H1 (cell line): ENCODE data around the gene EGFR. TPM values are rescaled to one million over a fixed set of nuclear protein-coding genes. Genes with fewer than 3 reads are reported as not detected.

ENCODE experiments used
- CTCF ChIA-PET: fragments of 300-600 bp; sonication (Branson Sonifier 250); formaldehyde crosslinking; loops from one replicate; lab custom pipeline; 2021; ENCODE audit not compliant: partially characterized antibody; lab: Charles Lee
- POLR2A ChIA-PET: fragments of 300-600 bp; sonication (Branson Sonifier 250); formaldehyde crosslinking; loops from one replicate; lab custom pipeline; 2021; ENCODE audit warnings: inconsistent platforms; ENCODE audit not compliant: partially characterized antibody; lab: Charles Lee
- DNase-seq, 2 experiments: peaks; one replicate each; pipeline versions ENCODE4 v3.0.0 to v3.0.0-alpha.2; 2010 to 2022; ENCODE audit warnings: low spot score in 2 of 2, low read depth in 1 of 2, mixed read lengths in 1 of 2
- FAIRE-seq: peaks from 2 replicates; lab custom pipeline; 2011; peaks lifted over from hg19 to GRCh38; lab: Jason Lieb, UNC
- H2AFZ ChIP-seq: 2 replicates; pipeline ENCODE4 v1.8.1; 2012; ENCODE audit warnings: low read length, inconsistent platforms
- H2AK5ac ChIP-seq: 2 replicates; pipeline ENCODE4 v1.6.1; 2013; ENCODE audit warnings: low read depth, low read length
- H2BK120ac ChIP-seq: replicated peaks from 2 replicates; pipeline ENCODE3; 2013; ENCODE audit warnings: low read depth, low read length, inconsistent platforms
- H2BK12ac ChIP-seq: 2 replicates; pipeline ENCODE4 v1.6.1; 2013; ENCODE audit warnings: low read depth, low read length
- H2BK15ac ChIP-seq: 2 replicates; pipeline ENCODE4 v1.6.1; 2013; ENCODE audit warnings: low read length
- H2BK20ac ChIP-seq: 2 replicates; pipeline ENCODE4 v1.6.1; 2013; ENCODE audit warnings: low read length
- H2BK5ac ChIP-seq: 2 replicates; pipeline ENCODE4 v1.6.1; 2013; ENCODE audit warnings: low read depth, low read length
- H3K14ac ChIP-seq: 2 replicates; pipeline ENCODE4 v1.6.1; 2013; ENCODE audit warnings: inconsistent platforms; ENCODE audit not compliant: insufficient read length
- H3K18ac ChIP-seq: 2 replicates; pipeline ENCODE4 v1.6.1; 2013; ENCODE audit warnings: low read length; ENCODE audit errors: extremely low read depth
- H3K23ac ChIP-seq: 2 replicates; pipeline ENCODE4 v1.6.1; 2013; ENCODE audit warnings: inconsistent platforms; ENCODE audit not compliant: insufficient read length
- H3K23me2 ChIP-seq: 2 replicates; pipeline ENCODE4 v1.6.1; 2013; ENCODE audit warnings: low read depth, low read length
- H3K27ac ChIP-seq: 2 replicates; pipeline ENCODE4 v1.6.1; 2011; ENCODE audit warnings: low read depth, low read length, inconsistent platforms
- H3K27me3 ChIP-seq, 4 experiments: replicated peaks in 1 of 4; 1 replicate in 1 of 4; 2 replicates in 3 of 4; pipeline versions ENCODE4 v1.6.1 to v1.8.1; 2011 to 2013; ENCODE audit warnings: low read length in 3 of 4, mild to moderate bottlenecking in 3 of 4, inconsistent platforms in 2 of 4, mixed read lengths in 2 of 4, moderate library complexity in 1 of 4; ENCODE audit not compliant: control insufficient read depth in 3 of 4, insufficient read depth in 3 of 4; ENCODE audit errors: extremely low read depth in 1 of 4
- H3K36me3 ChIP-seq, 4 experiments: 2 replicates each; pipeline versions ENCODE4 v1.6.1 to v1.8.1; 2011 to 2013; ENCODE audit warnings: mild to moderate bottlenecking in 4 of 4, low read length in 3 of 4, moderate library complexity in 2 of 4, control low read depth in 1 of 4, inconsistent platforms in 1 of 4; ENCODE audit not compliant: insufficient read depth in 4 of 4, control insufficient read depth in 2 of 4
- H3K4ac ChIP-seq: replicated peaks from 2 replicates; pipeline ENCODE3; 2013; ENCODE audit warnings: low read length, low read depth, mixed read lengths, inconsistent platforms; ENCODE audit not compliant: insufficient read length
- H3K4me1 ChIP-seq, 4 experiments: replicated peaks in 1 of 4; 1 replicate in 1 of 4; 2 replicates in 3 of 4; pipeline versions ENCODE4 v1.6.1 to v1.8.1; 2011 to 2013; ENCODE audit warnings: low read length in 3 of 4, inconsistent platforms in 2 of 4, mixed read lengths in 1 of 4; ENCODE audit not compliant: insufficient read depth in 4 of 4, control insufficient read depth in 3 of 4
- H3K4me2 ChIP-seq, 2 experiments: 2 replicates each; pipeline versions ENCODE4 v1.6.1 to v1.8.1; 2011 to 2013; ENCODE audit warnings: low read depth in 2 of 2, low read length in 2 of 2, control low read depth in 1 of 2, inconsistent platforms in 1 of 2, mild to moderate bottlenecking in 1 of 2; ENCODE audit not compliant: insufficient read depth in 1 of 2
- H3K4me3 ChIP-seq, 4 experiments: fragments of 200-600, 300-600 bp in 1 of 4; sonication (generic), shearing (Covaris generic), sonication (Bioruptor Twin) in 1 of 4; 2 replicates each; pipeline versions ENCODE4 v1.5.1 to v1.8.1; 2011 to 2016; ENCODE audit warnings: low read length in 4 of 4, low read depth in 3 of 4, control low read depth in 2 of 4, inconsistent platforms in 2 of 4, mild to moderate bottlenecking in 2 of 4, mixed read lengths in 1 of 4, moderate library complexity in 1 of 4; ENCODE audit not compliant: insufficient read depth in 2 of 4; ENCODE audit errors: extremely low read depth in 1 of 4
- H3K56ac ChIP-seq: replicated peaks from 2 replicates; pipeline ENCODE3; 2013; ENCODE audit warnings: low read depth, mild to moderate bottlenecking, mixed read lengths, low read length, inconsistent platforms; ENCODE audit not compliant: insufficient read length
- H3K79me1 ChIP-seq: 2 replicates; pipeline ENCODE4 v1.6.1; 2013; ENCODE audit warnings: low read depth, low read length, control low read depth
- H3K79me2 ChIP-seq, 2 experiments: 2 replicates each; pipeline versions ENCODE4 v1.6.1 to v1.8.1; 2012 to 2013; ENCODE audit warnings: low read length in 2 of 2, mild to moderate bottlenecking in 2 of 2, inconsistent platforms in 1 of 2; ENCODE audit not compliant: insufficient read depth in 2 of 2, control insufficient read depth in 1 of 2
- H3K9ac ChIP-seq, 4 experiments: replicated peaks in 1 of 4; 1 replicate in 1 of 4; 2 replicates in 3 of 4; pipeline versions ENCODE4 v1.6.1 to v1.8.1; 2011 to 2013; ENCODE audit warnings: low read depth in 3 of 4, low read length in 3 of 4, control low read depth in 2 of 4, mild to moderate bottlenecking in 2 of 4, moderate library complexity in 2 of 4, inconsistent platforms in 1 of 4; ENCODE audit errors: extremely low read depth in 1 of 4
- H3K9me3 ChIP-seq, 2 experiments: 2 replicates each; pipeline versions ENCODE4 v1.6.1 to v1.8.1; 2012 to 2013; ENCODE audit warnings: mild to moderate bottlenecking in 2 of 2, moderate library complexity in 2 of 2, control low read depth in 1 of 2, inconsistent platforms in 1 of 2, low read depth in 1 of 2, low read length in 1 of 2, mixed read lengths in 1 of 2; ENCODE audit not compliant: insufficient read depth in 2 of 2
- H4K20me1 ChIP-seq, 2 experiments: replicated peaks in 1 of 2; 2 replicates each; pipeline versions ENCODE3 to v1.8.1; 2011 to 2013; ENCODE audit warnings: inconsistent platforms in 2 of 2, low read length in 2 of 2, mild to moderate bottlenecking in 1 of 2; ENCODE audit not compliant: insufficient read depth in 2 of 2, control insufficient read depth in 1 of 2
- H4K5ac ChIP-seq: 2 replicates; pipeline ENCODE4 v1.6.1; 2013; ENCODE audit warnings: low read length, low read depth, mixed read lengths, inconsistent platforms; ENCODE audit not compliant: insufficient read length
- H4K8ac ChIP-seq: 2 replicates; pipeline ENCODE4 v1.8.0; 2013; ENCODE audit warnings: mild to moderate bottlenecking, moderate library complexity, low read length, inconsistent platforms; ENCODE audit not compliant: insufficient read depth; ENCODE audit errors: extremely low read depth
- H4K91ac ChIP-seq: replicated peaks from 2 replicates; pipeline ENCODE3; 2013; ENCODE audit warnings: low read length, mixed read lengths, inconsistent platforms; ENCODE audit not compliant: insufficient read length
- CREB1 ChIP-seq: IDR thresholded peaks from 2 replicates; pipeline ENCODE4 v1.6.1; 2012; ENCODE audit warnings: inconsistent platforms
- EGR1 ChIP-seq: IDR thresholded peaks from 2 replicates; pipeline ENCODE4 v1.6.1; 2011; ENCODE audit warnings: low read depth, low read length, borderline replicate concordance
- FOSL1 ChIP-seq: IDR thresholded peaks from 2 replicates; pipeline ENCODE4 v1.6.1; 2011; ENCODE audit warnings: mild to moderate bottlenecking, low read depth, low read length, moderate library complexity; ENCODE audit not compliant: insufficient read depth
- JUN ChIP-seq: IDR thresholded peaks from 2 replicates; pipeline ENCODE4 v1.6.1; 2011; ENCODE audit warnings: low read depth, mild to moderate bottlenecking, improper control_type of control experiment, low read length
- MAFK ChIP-seq: IDR thresholded peaks from 2 replicates; pipeline ENCODE4 v1.6.1; 2012; ENCODE audit warnings: low read depth, mild to moderate bottlenecking, improper control_type of control experiment, low read length
- NANOG ChIP-seq: IDR thresholded peaks from 2 replicates; pipeline ENCODE4 v1.6.1; 2011; ENCODE audit warnings: low read length, low read depth, mild to moderate bottlenecking, inconsistent platforms; ENCODE audit not compliant: insufficient read depth, poor library complexity, severe bottlenecking
- NRF1 ChIP-seq: IDR thresholded peaks from 2 replicates; pipeline ENCODE4 v1.6.1; 2011; ENCODE audit warnings: mild to moderate bottlenecking, low read depth, low read length, improper control_type of control experiment
- POU5F1 ChIP-seq: IDR thresholded peaks from 2 replicates; pipeline ENCODE4 v1.6.1; 2011; ENCODE audit warnings: low read depth, mild to moderate bottlenecking, low read length, moderate library complexity
- RBBP5 ChIP-seq: IDR thresholded peaks from 2 replicates; pipeline ENCODE4 v1.7.1; 2012; ENCODE audit warnings: low read depth, mild to moderate bottlenecking, inconsistent platforms, low read length, moderate library complexity, borderline replicate concordance
- RNF2 ChIP-seq: fragments of 200-900, 300-1000 bp; sonication (generic); IDR thresholded peaks from 2 replicates; pipeline ENCODE4 v1.7.1; 2016; ENCODE audit warnings: borderline replicate concordance, low read depth, mild to moderate bottlenecking, antibody characterized with exemption, low read length; ENCODE audit not compliant: poor library complexity, severe bottlenecking; ENCODE audit errors: missing control alignments
- RXRA ChIP-seq: IDR thresholded peaks from 2 replicates; pipeline ENCODE4 v1.6.1; 2011; ENCODE audit warnings: low read depth, mild to moderate bottlenecking, low read length, moderate library complexity; ENCODE audit not compliant: insufficient read depth
- SP1 ChIP-seq: IDR thresholded peaks from 2 replicates; pipeline ENCODE4 v1.6.1; 2011; ENCODE audit warnings: low read depth, low read length
- SP4 ChIP-seq: IDR thresholded peaks from 2 replicates; pipeline ENCODE4 v1.6.1; 2012; ENCODE audit warnings: low read length, inconsistent platforms
- ZNF274 ChIP-seq: IDR thresholded peaks from 2 replicates; pipeline ENCODE4 v1.7.0; 2012; ENCODE audit warnings: low read length, borderline replicate concordance; ENCODE audit errors: extremely low read depth
- WGBS, 2 experiments: shearing (Covaris generic) in 1 of 2; methylation state at CpG; one replicate each; pipeline versions ENCODE4 v1.1.6 to v1.1.7; 2013 to 2015; ENCODE audit warnings: low lambda C conversion rate in 2 of 2, mixed read lengths in 2 of 2, inconsistent platforms in 1 of 2, low coverage in 1 of 2, missing lambda C conversion rate in 1 of 2; ENCODE audit not compliant: insufficient replicate concordance in 2 of 2, insufficient coverage in 1 of 2, insufficient read length in 1 of 2; ENCODE audit errors: extremely low coverage in 1 of 2, missing lambda C conversion rate in 1 of 2; 5-methylcytosine and 5-hydroxymethylcytosine counted together
- polyA plus RNA-seq, 7 experiments: library from polyadenylated mRNA; depleted of rRNA in 3 of 7; stranded (reverse) in 5 of 7; unstranded in 2 of 7; fragments of >200 nt in 5 of 7; fragments of 200-250 nt in 2 of 7; gene quantifications; 1 replicate in 5 of 7; 2 replicates in 1 of 7; 4 replicates in 1 of 7; pipeline versions ENCODE4 v1.2.1 to v1.2.3, GENCODE V29; 2011 to 2013; ENCODE audit warnings: missing spikeins in 2 of 7, mixed read lengths in 2 of 7
- total RNA-seq: library from RNA; stranded (reverse); fragmentation: NEBNext Ultra II Directional; extraction: Animal tissue kit (Norgen Biotek cat#: 25700); gene quantifications from 2 replicates; pipeline ENCODE4 v1.2.1, GENCODE V29; 2021

EGFR gene
- total and polyA plus RNA-seq, 2 of the 8 experiments (the other 6 are each of a cell fraction or from before 2014, with no cell fraction given) = 1.9 to 5.8 TPM

GRCh38 chr7:54980521-54980920 is 38.3 kb upstream of the EGFR start:
- peaks cover 0 to 1% (median 0%) of the 10 kb centered on the region in 4 experiments; a peak in 1 of 7 replicates for H3K27me3 ChIP-seq
- peaks cover 0 to 3% (median 0%) of the 10 kb centered on the region in 4 experiments; a peak in 2 of 7 replicates for H3K4me1 ChIP-seq
- H3K14ac ChIP-seq = no peak overlapping the region
- TF ChIP-seq POU5F1 (no peak), MAFK (no peak), NRF1 (no peak), FOSL1 (no peak), CREB1 (no peak), RXRA (no peak), SP4 (no peak), RNF2 (no peak), NANOG (no peak), ZNF274 (no peak), SP1 (no peak), JUN (no peak), EGR1 (no peak), RBBP5 (no peak)
- no peak overlapping the region for H2AFZ ChIP-seq
- H3K9me3 ChIP-seq = no peaks in the 10 kb centered on the region
- ChIA-PET CTCF (no interaction called here), POLR2A (no interaction called here)
- no peak overlapping the region for H2BK12ac ChIP-seq
- H4K20me1 ChIP-seq = no peaks in the 10 kb centered on the region
- no peak overlapping the region for H3K18ac ChIP-seq
- no peak overlapping the region for H3K56ac ChIP-seq
- H3K36me3 ChIP-seq = no peaks in the 10 kb centered on the region
- no peak overlapping the region for H3K4me3 ChIP-seq
- no peak overlapping the region for H2BK5ac ChIP-seq
- H2AK5ac ChIP-seq = no peak overlapping the region
- H4K91ac ChIP-seq = no peak overlapping the region
- H2BK15ac ChIP-seq = no peak overlapping the region
- H2BK20ac ChIP-seq = no peak overlapping the region
- DNase-seq = no peak
- H3K4ac ChIP-seq = no peak overlapping the region
- no peak overlapping the region for H3K9ac ChIP-seq
- no peaks in the 10 kb centered on the region for H3K79me1 ChIP-seq
- no peaks in the 10 kb centered on the region for H3K79me2 ChIP-seq
- no peak overlapping the region for H2BK120ac ChIP-seq
- no peak overlapping the region for H4K8ac ChIP-seq
- 96% methylated on average over 14 of the region's 14 CpGs; no CpG with 5 or more reads in 1 of the 2 experiments for WGBS, 2 experiments
- no peak overlapping the region for H3K23ac ChIP-seq
- no peaks in the 10 kb centered on the region for H3K23me2 ChIP-seq
- no peak overlapping the region for H3K4me2 ChIP-seq
- no peak overlapping the region for H4K5ac ChIP-seq
- FAIRE-seq = no peak
- no peak overlapping the region for H3K27ac ChIP-seq
